Measurements from ENCODE around the gene INPP5A.
A peak's percentile ranks its signal among the peaks of the same experiment; 100 is the strongest.

INPP5A gene

GRCh38 chr10:132541129-132541528 lies 3.5 kb downstream of the INPP5A start:
- Mint-ChIP-seq H3K4me1 (ENCODE audit: low read depth) (peaks cover 72% of the 10 kb centered on the region), H3K27me3 (peaks cover 24% of the 10 kb centered on the region), H3K4me3 (no peak overlapping the region), H3K36me3 (ENCODE audit: low read depth) (peaks cover 21% of the 10 kb centered on the region), H3K9me3 (no peaks in the 10 kb centered on the region), H3K27ac (no peak overlapping the region)
- intact Hi-C loops (cut with micrococcal nuclease): no loop called here

GRCh38 chr10:132541601-132542011 lies 4.0 kb downstream of the INPP5A start:
- H3K9me3 Mint-ChIP-seq: no peaks in the 10 kb centered on the region
- no peak overlapping the region for H3K27ac Mint-ChIP-seq
- peaks cover 21% of the 10 kb centered on the region for H3K36me3 Mint-ChIP-seq (ENCODE audit: low read depth)
- intact Hi-C loops (cut with micrococcal nuclease): no loop called here
- peaks cover 22% of the 10 kb centered on the region for H3K27me3 Mint-ChIP-seq
- no peak overlapping the region for H3K4me3 Mint-ChIP-seq
- peaks cover 77% of the 10 kb centered on the region for H3K4me1 Mint-ChIP-seq (ENCODE audit: low read depth)

GRCh38 chr10:132542086-132542775 lies 4.6 kb downstream of the INPP5A start:
- peaks cover 24% of the 10 kb centered on the region for H3K27me3 Mint-ChIP-seq
- peaks cover 83% of the 10 kb centered on the region for H3K4me1 Mint-ChIP-seq (ENCODE audit: low read depth)
- intact Hi-C loops (cut with micrococcal nuclease): no loop called here
- peaks cover 21% of the 10 kb centered on the region for H3K36me3 Mint-ChIP-seq (ENCODE audit: low read depth)
- H3K9me3 Mint-ChIP-seq: no peaks in the 10 kb centered on the region
- no peak overlapping the region for H3K4me3 Mint-ChIP-seq
- H3K27ac Mint-ChIP-seq: no peak overlapping the region

GRCh38 chr10:132542819-132543218 lies 5.2 kb downstream of the INPP5A start:
- intact Hi-C loops (cut with micrococcal nuclease): no loop called here
- Mint-ChIP-seq H3K9me3 (no peaks in the 10 kb centered on the region), H3K4me3 (no peak overlapping the region), H3K4me1 (ENCODE audit: low read depth) (peaks cover 88% of the 10 kb centered on the region), H3K27me3 (peaks cover 24% of the 10 kb centered on the region), H3K36me3 (ENCODE audit: low read depth) (peaks cover 21% of the 10 kb centered on the region), H3K27ac (no peak overlapping the region)

- intact Hi-C loops (cut with micrococcal nuclease): no loop called here
- peaks cover 24% of the 10 kb centered on the region for H3K27me3 Mint-ChIP-seq
Measured at GRCh38 chr10:132543916-132544743, 6.5 kb downstream of the INPP5A start.

GRCh38 chr10:132544744-132545658 lies 7.4 kb downstream of the INPP5A start:
- intact Hi-C loops (cut with micrococcal nuclease): no loop called here
- H3K4me1 Mint-ChIP-seq (ENCODE audit: low read depth): peaks cover 81% of the 10 kb centered on the region
- H3K36me3 Mint-ChIP-seq (ENCODE audit: low read depth): peaks cover 15% of the 10 kb centered on the region
- H3K27me3 Mint-ChIP-seq: peaks cover 24% of the 10 kb centered on the region
- no peaks in the 10 kb centered on the region for H3K9me3 Mint-ChIP-seq
- H3K27ac Mint-ChIP-seq: peak overlapping the region; percentile 37
- H3K4me3 Mint-ChIP-seq: peak overlapping the region; percentile 48

More at GRCh38 chr10:132543916-132544743, 6.5 kb downstream of the INPP5A start:
- Mint-ChIP-seq H3K9me3 (no peaks in the 10 kb centered on the region), H3K4me3 (peak overlapping the region; percentile 48), H3K27ac (peak overlapping the region; percentile 37), H3K36me3 (ENCODE audit: low read depth) (peaks cover 15% of the 10 kb centered on the region), H3K4me1 (ENCODE audit: low read depth) (peaks cover 83% of the 10 kb centered on the region)

GRCh38 chr10:132545659-132546367 lies 8.2 kb downstream of the INPP5A start:
- H3K9me3 Mint-ChIP-seq: no peaks in the 10 kb centered on the region
- H3K36me3 Mint-ChIP-seq (ENCODE audit: low read depth): peaks cover 15% of the 10 kb centered on the region
- peaks cover 24% of the 10 kb centered on the region for H3K27me3 Mint-ChIP-seq
- no peak overlapping the region for H3K4me3 Mint-ChIP-seq
- intact Hi-C loops (cut with micrococcal nuclease): no loop called here
- H3K27ac Mint-ChIP-seq: peak overlapping the region; percentile 57
- peaks cover 81% of the 10 kb centered on the region for H3K4me1 Mint-ChIP-seq (ENCODE audit: low read depth)

- Mint-ChIP-seq H3K36me3 (ENCODE audit: low read depth) (peaks cover 15% of the 10 kb centered on the region), H3K4me3 (no peak overlapping the region), H3K27me3 (peaks cover 24% of the 10 kb centered on the region), H3K9me3 (no peaks in the 10 kb centered on the region), H3K27ac (peak overlapping the region; percentile 57), H3K4me1 (ENCODE audit: low read depth) (peaks cover 81% of the 10 kb centered on the region)
- intact Hi-C loops (cut with micrococcal nuclease): no loop called here
Measured at GRCh38 chr10:132546567-132547420, 9.2 kb downstream of the INPP5A start.

- Mint-ChIP-seq H3K9me3 (no peaks in the 10 kb centered on the region), H3K4me1 (ENCODE audit: low read depth) (peaks cover 76% of the 10 kb centered on the region), H3K36me3 (ENCODE audit: low read depth) (peaks cover 14% of the 10 kb centered on the region), H3K4me3 (no peak overlapping the region), H3K27ac (no peak overlapping the region), H3K27me3 (peaks cover 22% of the 10 kb centered on the region)
- intact Hi-C loops (cut with micrococcal nuclease): no loop called here
Measured at GRCh38 chr10:132547421-132547861, 9.9 kb downstream of the INPP5A start.

GRCh38 chr10:132548106-132548823 lies 10.7 kb downstream of the INPP5A start:
- H3K4me3 Mint-ChIP-seq: no peak overlapping the region
- peaks cover 71% of the 10 kb centered on the region for H3K4me1 Mint-ChIP-seq (ENCODE audit: low read depth)
- H3K27me3 Mint-ChIP-seq: peaks cover 18% of the 10 kb centered on the region
- no peaks in the 10 kb centered on the region for H3K9me3 Mint-ChIP-seq
- peaks cover 6% of the 10 kb centered on the region for H3K36me3 Mint-ChIP-seq (ENCODE audit: low read depth)
- no peak overlapping the region for H3K27ac Mint-ChIP-seq
- intact Hi-C loops (cut with micrococcal nuclease): no loop called here

GRCh38 chr10:132548869-132549268 lies 11.3 kb downstream of the INPP5A start:
- H3K4me3 Mint-ChIP-seq: no peak overlapping the region
- H3K36me3 Mint-ChIP-seq (ENCODE audit: low read depth): peaks cover under 1% of the 10 kb centered on the region
- H3K27me3 Mint-ChIP-seq: peaks cover 15% of the 10 kb centered on the region
- H3K4me1 Mint-ChIP-seq (ENCODE audit: low read depth): peaks cover 71% of the 10 kb centered on the region
- intact Hi-C loops (cut with micrococcal nuclease): no loop called here
- H3K9me3 Mint-ChIP-seq: no peaks in the 10 kb centered on the region
- H3K27ac Mint-ChIP-seq: no peak overlapping the region

GRCh38 chr10:132549371-132549770 lies 11.8 kb downstream of the INPP5A start:
- Mint-ChIP-seq H3K36me3 (ENCODE audit: low read depth) (no peaks in the 10 kb centered on the region), H3K4me1 (ENCODE audit: low read depth) (peaks cover 66% of the 10 kb centered on the region), H3K27me3 (peaks cover 10% of the 10 kb centered on the region), H3K9me3 (no peaks in the 10 kb centered on the region), H3K4me3 (no peak overlapping the region), H3K27ac (no peak overlapping the region)
- intact Hi-C loops (cut with micrococcal nuclease): no loop called here
